H9 (cell line): ENCODE measurements around the gene UST. TPM values are rescaled to one million over a fixed set of nuclear protein-coding genes. Genes with fewer than 3 reads are reported as not detected.

Experiments
- DNase-seq: peaks from one replicate; pipeline ENCODE4 v3.0.0-alpha.2; 2017
- H2AFZ ChIP-seq: one replicate; pipeline ENCODE4 v1.6.1; 2013; ENCODE audit warnings: mild to moderate bottlenecking, low read length, control low read depth, moderate library complexity
- H2AK5ac ChIP-seq: 2 replicates; pipeline ENCODE4 v1.6.1; 2013; ENCODE audit warnings: low read length, control low read depth, mixed read lengths; ENCODE audit not compliant: insufficient read length
- H2BK120ac ChIP-seq: one replicate; pipeline ENCODE4 v1.6.1; 2013; ENCODE audit warnings: low read depth, mild to moderate bottlenecking, low read length, control low read depth, inconsistent platforms; ENCODE audit not compliant: poor library complexity, severe bottlenecking
- H2BK12ac ChIP-seq: 2 replicates; pipeline ENCODE4 v1.6.1; 2013; ENCODE audit warnings: low read length, control low read depth, mixed read lengths, low read depth; ENCODE audit not compliant: insufficient read length
- H2BK15ac ChIP-seq: 2 replicates; pipeline ENCODE4 v1.6.1; 2013; ENCODE audit warnings: low read depth, low read length, control low read depth
- H2BK20ac ChIP-seq: one replicate; pipeline ENCODE4 v1.6.1; 2013; ENCODE audit warnings: low read depth, mild to moderate bottlenecking, low read length, control low read depth, inconsistent platforms; ENCODE audit not compliant: poor library complexity, severe bottlenecking
- H2BK5ac ChIP-seq: 2 replicates; pipeline ENCODE4 v1.6.1; 2013; ENCODE audit warnings: low read length, control low read depth, mixed read lengths; ENCODE audit not compliant: insufficient read length
- H3K14ac ChIP-seq: 2 replicates; pipeline ENCODE4 v1.6.1; 2013; ENCODE audit warnings: low read length, control low read depth; ENCODE audit not compliant: insufficient read depth
- H3K18ac ChIP-seq: 2 replicates; pipeline ENCODE4 v1.6.1; 2013; ENCODE audit warnings: low read depth, mild to moderate bottlenecking, mixed read lengths, low read length, control low read depth; ENCODE audit not compliant: insufficient read length
- H3K23ac ChIP-seq: 2 replicates; pipeline ENCODE4 v1.6.1; 2013; ENCODE audit warnings: low read length, control low read depth, mixed read lengths, low read depth; ENCODE audit not compliant: insufficient read length
- H3K23me2 ChIP-seq: 2 replicates; pipeline ENCODE4 v1.6.1; 2013; ENCODE audit warnings: low read depth, mild to moderate bottlenecking, mixed read lengths, low read length, control low read depth; ENCODE audit not compliant: insufficient read length, poor library complexity, severe bottlenecking
- H3K27ac ChIP-seq: 2 replicates; pipeline ENCODE4 v1.5.1; 2013; ENCODE audit warnings: low read length, control low read depth, mixed read lengths, low read depth; ENCODE audit not compliant: insufficient read length
- H3K27me3 ChIP-seq: 2 replicates; pipeline ENCODE4 v1.6.1; 2013; ENCODE audit warnings: low read length, control low read depth, inconsistent platforms; ENCODE audit not compliant: insufficient read depth
- H3K4ac ChIP-seq: 2 replicates; pipeline ENCODE4 v1.6.1; 2013; ENCODE audit warnings: low read depth, mild to moderate bottlenecking, control low read depth, inconsistent platforms, low read length, moderate library complexity
- H3K4me1 ChIP-seq: 2 replicates; pipeline ENCODE4 v1.6.1; 2013; ENCODE audit warnings: low read length, control low read depth, inconsistent platforms; ENCODE audit not compliant: insufficient read depth
- H3K4me2 ChIP-seq: 2 replicates; pipeline ENCODE4 v1.6.1; 2013; ENCODE audit warnings: low read length, control low read depth, mixed read lengths; ENCODE audit not compliant: insufficient read length, insufficient read depth
- H3K56ac ChIP-seq: 2 replicates; pipeline ENCODE4 v1.6.1; 2013; ENCODE audit warnings: low read depth, mild to moderate bottlenecking, mixed read lengths, low read length, control low read depth; ENCODE audit not compliant: insufficient read length
- H3K79me1 ChIP-seq: 2 replicates; pipeline ENCODE4 v1.6.1; 2013; ENCODE audit warnings: low read depth, mild to moderate bottlenecking, moderate library complexity, low read length, control low read depth, inconsistent platforms; ENCODE audit not compliant: insufficient read depth, poor library complexity, severe bottlenecking
- H3K79me2 ChIP-seq: 2 replicates; pipeline ENCODE4 v1.6.1; 2013; ENCODE audit warnings: low read length, control low read depth, inconsistent platforms; ENCODE audit not compliant: insufficient read depth
- H3K9ac ChIP-seq: 2 replicates; pipeline ENCODE4 v1.6.1; 2013; ENCODE audit warnings: low read length, control low read depth, mixed read lengths; ENCODE audit not compliant: insufficient read length; ENCODE audit errors: extremely low read depth
- H3K9me3 ChIP-seq: one replicate; pipeline ENCODE4 v1.6.1; 2013; ENCODE audit warnings: low read depth, low read length, inconsistent platforms; ENCODE audit not compliant: control insufficient read depth
- H3T11ph ChIP-seq: one replicate; pipeline ENCODE4 v1.6.1; 2013; ENCODE audit warnings: mild to moderate bottlenecking, low read length, control low read depth, inconsistent platforms
- H4K20me1 ChIP-seq: one replicate; pipeline ENCODE4 v1.6.1; 2013; ENCODE audit not compliant: control insufficient read depth, insufficient read length, insufficient read depth
- H4K5ac ChIP-seq: 2 replicates; pipeline ENCODE4 v1.6.1; 2013; ENCODE audit warnings: low read depth, mild to moderate bottlenecking, mixed read lengths, low read length, control low read depth; ENCODE audit not compliant: insufficient read length
- H4K8ac ChIP-seq: replicated peaks from 2 replicates; pipeline ENCODE4 v1.6.1; 2013; ENCODE audit warnings: low read length, control low read depth, mixed read lengths, low read depth; ENCODE audit not compliant: insufficient read length
- H4K91ac ChIP-seq: 2 replicates; pipeline ENCODE4 v1.6.1; 2013; ENCODE audit warnings: low read depth, mild to moderate bottlenecking, moderate library complexity, mixed read lengths, low read length, control low read depth; ENCODE audit not compliant: insufficient read length
- H3K27ac Mint-ChIP-seq, 3 experiments: 2 replicates in 2 of 3; 3 replicates in 1 of 3; pipeline ENCODE4 v1.8.0; 2020 to 2021; ENCODE audit warnings: mixed read lengths in 3 of 3, mild to moderate bottlenecking in 1 of 3, moderate library complexity in 1 of 3
- H3K27me3 Mint-ChIP-seq: 2 replicates; pipeline ENCODE4 v1.8.0; 2021; ENCODE audit warnings: low read depth, mild to moderate bottlenecking, moderate library complexity, mixed read lengths
- H3K36me3 Mint-ChIP-seq, 3 experiments: 2 replicates in 2 of 3; 3 replicates in 1 of 3; pipeline ENCODE4 v1.8.0; 2020 to 2021; ENCODE audit warnings: low read depth in 3 of 3, mixed read lengths in 3 of 3; ENCODE audit not compliant: insufficient read depth in 1 of 3
- H3K4me1 Mint-ChIP-seq, 2 experiments: 2 replicates each; pipeline ENCODE4 v1.8.0; 2020; ENCODE audit warnings: mixed read lengths in 2 of 2
- H3K4me3 Mint-ChIP-seq, 2 experiments: 2 replicates in 1 of 2; 3 replicates in 1 of 2; pipeline ENCODE4 v1.8.0; 2020 to 2021; ENCODE audit warnings: mild to moderate bottlenecking in 2 of 2, mixed read lengths in 2 of 2, moderate library complexity in 1 of 2
- H3K9me3 Mint-ChIP-seq, 2 experiments: 2 replicates in 1 of 2; 3 replicates in 1 of 2; pipeline ENCODE4 v1.8.0; 2020; ENCODE audit warnings: mild to moderate bottlenecking in 2 of 2, mixed read lengths in 2 of 2, moderate library complexity in 1 of 2
- WGBS: extraction: QIAGEN DNeasy Blood & Tissue Kit; methylation state at CpG from one replicate; pipeline ENCODE4 v1.1.7; 2013; ENCODE audit warnings: missing lambda C conversion rate, low lambda C conversion rate, mixed read lengths; ENCODE audit not compliant: insufficient read length; ENCODE audit errors: extremely low coverage; 5-methylcytosine and 5-hydroxymethylcytosine counted together
- total RNA-seq: library from RNA; stranded (reverse); gene quantifications from 2 replicates; pipeline ENCODE4 v1.2.1, GENCODE V29; 2021
- TF ChIP-seq, protein P1 (sequence below): fragments of 200-600 bp; sonication (generic); conservative IDR thresholded peaks from 3 replicates; pipeline ENCODE4 v1.8.0; 2021; ENCODE audit warnings: antibody characterized with exemption, mild to moderate bottlenecking

UST gene
- total RNA-seq, 1 experiment from 2014 or later = 14.4 TPM

DNA sequence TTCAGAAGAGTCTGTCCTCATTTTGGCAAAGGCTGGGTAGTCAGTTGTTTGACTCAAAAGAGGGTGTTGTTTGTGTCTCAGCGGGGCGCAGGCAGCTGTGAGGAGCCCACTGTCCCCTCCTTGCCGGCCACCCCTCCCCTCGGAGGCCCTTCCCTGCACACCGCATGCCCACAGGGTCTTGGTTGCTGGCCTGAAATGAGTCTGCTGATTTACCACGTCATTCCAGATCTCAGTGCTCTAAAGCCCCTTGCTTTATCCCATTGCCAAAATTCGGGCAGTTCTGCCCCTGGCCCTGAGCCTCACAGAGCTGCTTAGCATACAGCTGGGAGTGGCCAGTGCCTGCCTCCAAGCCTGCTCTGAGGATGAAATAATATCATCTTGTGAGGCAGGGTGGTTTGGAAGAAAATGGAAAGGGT lies 220.7 kb downstream of the UST start:
- H4K20me1 ChIP-seq = no peaks in the 10 kb centered on the region
- H3K79me1 ChIP-seq = no peaks in the 10 kb centered on the region
- no peak overlapping the region for H2BK15ac ChIP-seq
- H3K9me3 ChIP-seq = no peaks in the 10 kb centered on the region
- H3K56ac ChIP-seq = no peak overlapping the region
- no peak overlapping the region for H3K9ac ChIP-seq
- H3K18ac ChIP-seq = no peak overlapping the region
- H3K23ac ChIP-seq = no peak overlapping the region
- WGBS = no CpG with 5 or more reads among the region's 7 CpGs
- Mint-ChIP-seq H3K9me3 (no peaks in the 10 kb centered on the region; a peak in 1 of 5 replicates), H3K27me3 (no peaks in the 10 kb centered on the region), H3K4me3 (no peak overlapping the region; a peak in 1 of 5 replicates), H3K27ac (peak overlapping the region; percentile 23 to 76 (median 42); a peak in 6 of 7 replicates), H3K36me3 (peaks cover 14 to 23% (median 17%) of the 10 kb centered on the region in 3 experiments), H3K4me1 (peaks cover 78 to 80% of the 10 kb centered on the region in 2 experiments)
- no peaks in the 10 kb centered on the region; the same call in 1 of the 2 replicates for H3K4me1 ChIP-seq
- no peak overlapping the region for H4K5ac ChIP-seq
- no peaks in the 10 kb centered on the region for H3K79me2 ChIP-seq
- no peak overlapping the region for H2AK5ac ChIP-seq
- H3K14ac ChIP-seq = no peak overlapping the region
- peak; percentile 50 for DNase-seq
- no peak overlapping the region for H2BK120ac ChIP-seq
- H3K27ac ChIP-seq = no peak overlapping the region
- no peak overlapping the region for H2AFZ ChIP-seq
- H3K23me2 ChIP-seq = no peaks in the 10 kb centered on the region
- H3K4ac ChIP-seq = no peak overlapping the region
- H2BK5ac ChIP-seq = no peak overlapping the region
- no peaks in the 10 kb centered on the region for H3K27me3 ChIP-seq
- no peak overlapping the region for H3T11ph ChIP-seq
- no peak overlapping the region for H4K91ac ChIP-seq
- no peak overlapping the region for H2BK20ac ChIP-seq
- H2BK12ac ChIP-seq = no peak overlapping the region
- H4K8ac ChIP-seq = no peak overlapping the region
- H3K4me2 ChIP-seq = no peak overlapping the region
- TF ChIP-seq, protein P1, sequence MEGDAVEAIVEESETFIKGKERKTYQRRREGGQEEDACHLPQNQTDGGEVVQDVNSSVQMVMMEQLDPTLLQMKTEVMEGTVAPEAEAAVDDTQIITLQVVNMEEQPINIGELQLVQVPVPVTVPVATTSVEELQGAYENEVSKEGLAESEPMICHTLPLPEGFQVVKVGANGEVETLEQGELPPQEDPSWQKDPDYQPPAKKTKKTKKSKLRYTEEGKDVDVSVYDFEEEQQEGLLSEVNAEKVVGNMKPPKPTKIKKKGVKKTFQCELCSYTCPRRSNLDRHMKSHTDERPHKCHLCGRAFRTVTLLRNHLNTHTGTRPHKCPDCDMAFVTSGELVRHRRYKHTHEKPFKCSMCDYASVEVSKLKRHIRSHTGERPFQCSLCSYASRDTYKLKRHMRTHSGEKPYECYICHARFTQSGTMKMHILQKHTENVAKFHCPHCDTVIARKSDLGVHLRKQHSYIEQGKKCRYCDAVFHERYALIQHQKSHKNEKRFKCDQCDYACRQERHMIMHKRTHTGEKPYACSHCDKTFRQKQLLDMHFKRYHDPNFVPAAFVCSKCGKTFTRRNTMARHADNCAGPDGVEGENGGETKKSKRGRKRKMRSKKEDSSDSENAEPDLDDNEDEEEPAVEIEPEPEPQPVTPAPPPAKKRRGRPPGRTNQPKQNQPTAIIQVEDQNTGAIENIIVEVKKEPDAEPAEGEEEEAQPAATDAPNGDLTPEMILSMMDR = no peak
